Memory B cell (primary cell): ENCODE data around the gene GEMIN7.
"Not testable (repeated sequence)": the region's sequence is repeated elsewhere in the genome, so short reads cannot be mapped to it uniquely, and the experiment has no call there.

ENCODE experiments used
- ATAC-seq: fragments of 150-1000 bp; cut with Tn5 transposase; 2 replicates; pipeline ENCODE4 v1.10.0; 2021; ENCODE audit warnings: low read depth, mild to moderate bottlenecking, moderate library complexity
- DNase-seq, 2 donors: peaks; one replicate each; pipeline ENCODE4 v3.0.0; 2022; ENCODE audit warnings: low spot score in 2 of 2
- H3K27ac Mint-ChIP-seq: one replicate; pipeline ENCODE4 v1.8.0; 2022; ENCODE audit warnings: mild to moderate bottlenecking, moderate library complexity, mixed read lengths
- H3K27me3 Mint-ChIP-seq: one replicate; pipeline ENCODE4 v1.8.0; 2022; ENCODE audit warnings: mixed read lengths
- H3K36me3 Mint-ChIP-seq: one replicate; pipeline ENCODE4 v1.8.0; 2022; ENCODE audit warnings: mild to moderate bottlenecking, mixed read lengths
- H3K4me1 Mint-ChIP-seq: one replicate; pipeline ENCODE4 v1.8.0; 2022; ENCODE audit warnings: mixed read lengths
- H3K4me3 Mint-ChIP-seq: one replicate; pipeline ENCODE4 v1.8.0; 2022; ENCODE audit warnings: mild to moderate bottlenecking, moderate library complexity, mixed read lengths
- H3K9me3 Mint-ChIP-seq: one replicate; pipeline ENCODE4 v1.8.0; 2022; ENCODE audit warnings: mixed read lengths

Gene GEMIN7

DNA sequence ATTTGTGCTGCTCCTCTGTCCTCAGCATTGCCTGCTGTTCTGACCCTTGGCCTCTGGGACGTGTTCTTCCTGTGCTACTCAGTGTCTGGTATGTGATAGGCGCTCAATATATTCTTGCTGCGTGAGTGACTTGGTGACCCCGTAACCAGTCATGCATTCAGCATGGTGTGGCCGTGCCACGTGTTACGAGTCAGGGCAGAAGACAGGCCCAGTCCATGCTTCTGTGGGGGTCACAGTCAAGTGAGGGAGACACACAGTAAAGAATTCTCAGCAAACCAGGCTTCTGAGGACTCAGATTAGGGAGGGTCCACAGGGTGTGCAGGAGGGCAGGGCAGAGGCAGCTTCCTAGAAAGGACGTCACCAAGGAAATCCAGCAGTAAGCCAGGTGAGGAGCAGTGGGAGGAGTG, 21.8 kb downstream of the GEMIN7 start:
- H3K27ac Mint-ChIP-seq: no peak overlapping the region
- ATAC-seq (no peak), DNase-seq (no peak)
- peaks cover 2% of the 10 kb centered on the region for H3K36me3 Mint-ChIP-seq
- H3K9me3 Mint-ChIP-seq: no peaks in the 10 kb centered on the region
- no peaks in the 10 kb centered on the region for H3K27me3 Mint-ChIP-seq
- peaks cover 52% of the 10 kb centered on the region for H3K4me1 Mint-ChIP-seq
- no peak overlapping the region for H3K4me3 Mint-ChIP-seq

DNA sequence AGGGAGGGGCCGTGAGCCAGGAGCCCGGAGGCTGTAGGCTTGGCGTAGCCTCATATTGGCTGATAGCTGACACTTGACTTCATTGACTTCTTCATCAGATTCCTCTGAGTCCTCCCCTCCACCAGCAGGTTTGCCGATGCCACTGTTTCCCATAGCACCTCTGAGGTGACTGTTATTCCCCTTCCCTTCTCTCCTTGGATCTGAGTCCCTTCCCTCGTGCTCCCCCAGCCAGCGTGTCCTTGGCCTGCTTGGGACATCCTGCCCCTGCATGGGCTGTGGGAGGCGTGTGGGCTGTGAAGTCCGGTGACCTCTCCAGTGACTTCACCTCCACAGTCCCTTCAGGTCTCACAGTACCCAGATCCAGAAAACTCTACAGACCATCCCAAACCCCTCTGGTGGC, 22.7 kb downstream of the GEMIN7 start:
- peak overlapping the region; percentile 9 for H3K27ac Mint-ChIP-seq
- H3K4me3 Mint-ChIP-seq: no peak overlapping the region
- no peak for ATAC-seq
- no peak for DNase-seq
- H3K9me3 Mint-ChIP-seq: no peaks in the 10 kb centered on the region
- H3K27me3 Mint-ChIP-seq: no peaks in the 10 kb centered on the region
- H3K4me1 Mint-ChIP-seq: peaks cover 43% of the 10 kb centered on the region
- H3K36me3 Mint-ChIP-seq: no peaks in the 10 kb centered on the region

DNA sequence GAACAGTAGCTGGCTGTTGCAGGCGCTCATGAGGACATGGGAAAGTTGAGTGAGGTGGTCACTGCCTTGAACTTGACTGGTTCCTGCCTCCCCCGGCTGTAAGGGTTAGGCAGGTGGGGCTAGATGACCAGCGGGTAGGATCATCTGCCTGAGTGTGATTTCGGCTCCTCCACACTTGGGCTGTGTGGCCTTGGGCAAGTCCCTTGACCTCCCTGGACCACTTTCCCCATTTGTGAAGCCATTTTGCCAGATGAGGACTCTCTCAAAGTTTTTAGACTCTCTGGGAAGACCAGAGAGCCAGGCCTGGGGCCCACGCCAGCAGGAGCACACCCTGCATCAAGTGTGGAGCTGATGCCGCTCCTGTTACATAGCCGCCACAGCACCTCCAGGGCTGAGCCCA, 23.4 kb downstream of the GEMIN7 start:
- Mint-ChIP-seq H3K36me3 (no peaks in the 10 kb centered on the region), H3K4me1 (peaks cover 39% of the 10 kb centered on the region), H3K9me3 (no peaks in the 10 kb centered on the region), H3K4me3 (no peak overlapping the region), H3K27me3 (no peaks in the 10 kb centered on the region), H3K27ac (no peak overlapping the region)
- DNase-seq (no peak), ATAC-seq (no peak)

DNA sequence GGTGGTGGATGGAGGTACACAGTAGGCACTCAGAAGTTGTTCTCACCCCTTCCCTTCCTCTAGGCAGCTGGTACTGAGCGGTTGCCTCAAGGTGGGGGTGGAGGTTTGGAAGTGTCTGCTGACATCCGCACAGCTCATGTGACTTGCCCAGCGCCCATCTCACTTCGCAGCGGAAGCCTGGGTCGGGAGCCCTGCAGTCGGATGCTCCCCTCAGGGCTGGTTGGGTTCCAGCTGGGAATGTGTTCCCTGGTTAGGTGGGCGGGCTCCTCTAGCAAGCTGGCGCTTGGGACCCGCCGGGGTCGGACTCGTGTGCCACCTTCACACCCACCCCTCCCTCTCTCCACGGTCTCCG, 24.1 kb downstream of the GEMIN7 start:
- DNase-seq (peak in 1 of 2 donors; percentile 26), ATAC-seq (peak; percentile 88)
- Mint-ChIP-seq H3K27me3 (no peaks in the 10 kb centered on the region), H3K27ac (no peak overlapping the region), H3K4me3 (peak overlapping the region; percentile 70), H3K4me1 (peaks cover 36% of the 10 kb centered on the region), H3K9me3 (no peaks in the 10 kb centered on the region), H3K36me3 (no peaks in the 10 kb centered on the region)

DNA sequence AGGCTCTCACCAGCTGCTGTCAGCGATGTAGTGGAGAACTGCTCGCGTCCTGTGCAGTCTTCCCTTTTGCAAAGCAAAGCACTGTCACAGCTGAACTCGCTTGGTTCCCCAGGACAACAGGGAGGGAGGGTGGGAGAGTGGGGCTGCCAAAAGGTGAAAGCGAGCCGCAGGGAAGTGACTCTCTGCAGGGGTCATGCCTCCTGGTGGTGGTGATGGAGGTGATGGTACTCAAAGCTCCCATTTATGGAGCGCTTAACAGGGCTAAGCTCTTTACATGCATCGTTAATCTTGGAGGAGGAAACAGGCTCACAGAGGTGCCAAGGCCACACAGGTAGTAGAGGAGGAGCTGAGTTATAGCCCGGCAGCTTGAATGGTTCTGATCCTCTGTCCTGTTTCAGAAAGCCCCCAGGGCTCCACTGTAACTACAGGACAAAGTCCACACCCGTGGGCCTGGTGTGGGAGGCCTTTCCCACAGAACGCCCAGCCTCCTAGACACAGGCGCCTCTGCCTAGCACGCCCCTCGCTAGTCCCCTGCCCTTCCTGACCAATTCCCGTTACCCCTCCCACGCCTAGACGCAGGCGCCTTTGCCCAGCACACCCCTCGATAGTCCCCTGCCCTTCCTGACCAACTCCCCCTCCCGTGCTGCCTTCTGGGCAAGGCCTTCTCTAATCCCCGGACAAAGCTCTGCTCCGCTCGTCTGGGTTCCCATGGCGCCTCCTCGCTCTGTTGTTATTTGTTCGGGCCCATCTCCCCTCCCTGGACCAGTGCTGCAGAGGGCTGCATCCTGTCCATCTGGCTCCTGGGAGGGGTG, 24.7 kb downstream of the GEMIN7 start:
- no peaks in the 10 kb centered on the region for H3K36me3 Mint-ChIP-seq
- peak; percentile 61 for ATAC-seq
- no peak for DNase-seq
- H3K27me3 Mint-ChIP-seq: no peaks in the 10 kb centered on the region
- peaks cover 36% of the 10 kb centered on the region for H3K4me1 Mint-ChIP-seq
- H3K9me3 Mint-ChIP-seq: no peaks in the 10 kb centered on the region
- H3K4me3 Mint-ChIP-seq: peak overlapping the region; percentile 70
- H3K27ac Mint-ChIP-seq: peak overlapping the region; percentile 73

DNA sequence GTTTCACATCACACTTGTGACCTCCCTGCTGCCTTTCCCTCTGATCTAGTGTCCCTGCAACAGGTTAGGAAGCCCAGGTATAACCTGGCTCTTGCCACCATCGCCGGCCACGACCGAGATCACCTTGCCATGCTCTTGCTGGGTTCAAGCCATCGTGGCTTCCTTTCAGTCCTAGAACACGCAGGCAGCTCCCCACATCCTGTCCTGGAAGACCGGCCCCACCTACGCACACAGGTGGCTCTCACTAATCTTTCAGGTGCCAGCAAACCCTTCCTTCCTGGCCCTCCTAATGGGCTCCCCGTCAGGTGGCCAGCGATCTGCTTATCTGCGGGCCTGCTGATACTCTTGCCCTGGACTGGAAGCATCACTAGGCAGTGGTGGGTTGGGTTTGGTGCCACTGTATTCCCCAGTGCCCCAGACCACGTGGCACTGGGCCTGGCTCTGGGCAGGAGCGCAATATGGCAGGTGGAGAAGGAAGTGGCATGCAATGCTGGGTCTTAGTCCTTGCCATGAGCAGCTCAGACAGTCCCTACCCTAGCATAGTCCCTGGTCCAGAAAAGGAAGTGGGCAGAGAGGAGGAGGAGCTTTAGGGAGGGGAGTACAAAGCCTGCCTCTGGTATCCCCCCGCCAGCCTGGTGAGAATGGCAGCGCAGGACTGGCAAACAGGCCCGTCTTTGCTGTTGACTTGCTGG, 25.7 kb downstream of the GEMIN7 start:
- no peaks in the 10 kb centered on the region for H3K27me3 Mint-ChIP-seq
- H3K4me1 Mint-ChIP-seq: peaks cover 32% of the 10 kb centered on the region
- DNase-seq (no peak), ATAC-seq (no peak)
- H3K27ac Mint-ChIP-seq: peak overlapping the region; percentile 73
- H3K9me3 Mint-ChIP-seq: no peaks in the 10 kb centered on the region
- H3K36me3 Mint-ChIP-seq: no peaks in the 10 kb centered on the region
- peak overlapping the region; percentile 36 for H3K4me3 Mint-ChIP-seq

DNA sequence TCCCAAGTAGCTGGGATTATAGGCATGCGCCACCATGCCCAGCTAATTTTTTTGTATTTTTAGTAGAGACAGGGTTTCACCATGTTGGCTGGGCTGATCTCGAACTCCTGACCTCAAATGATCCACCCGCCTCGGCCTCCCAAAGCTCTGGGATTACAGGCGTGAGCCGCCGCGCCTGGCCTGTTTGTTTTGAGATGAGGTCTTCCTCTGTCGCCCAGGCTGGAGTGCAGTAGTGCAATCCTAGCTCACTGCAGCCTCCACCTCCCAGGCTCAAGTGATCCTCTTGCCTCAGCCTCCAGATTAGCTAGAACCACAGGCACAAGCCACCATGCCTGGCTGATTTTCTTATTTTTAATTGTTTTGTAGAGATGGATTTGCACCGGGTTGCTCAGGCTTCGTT, 27.3 kb downstream of the GEMIN7 start:
- H3K27ac Mint-ChIP-seq, DNase-seq, H3K4me3 Mint-ChIP-seq, H3K36me3 Mint-ChIP-seq, H3K9me3 Mint-ChIP-seq, ATAC-seq, H3K27me3 Mint-ChIP-seq: not testable (repeated sequence)
- H3K4me1 Mint-ChIP-seq: peaks cover 24% of the 10 kb centered on the region

DNA sequence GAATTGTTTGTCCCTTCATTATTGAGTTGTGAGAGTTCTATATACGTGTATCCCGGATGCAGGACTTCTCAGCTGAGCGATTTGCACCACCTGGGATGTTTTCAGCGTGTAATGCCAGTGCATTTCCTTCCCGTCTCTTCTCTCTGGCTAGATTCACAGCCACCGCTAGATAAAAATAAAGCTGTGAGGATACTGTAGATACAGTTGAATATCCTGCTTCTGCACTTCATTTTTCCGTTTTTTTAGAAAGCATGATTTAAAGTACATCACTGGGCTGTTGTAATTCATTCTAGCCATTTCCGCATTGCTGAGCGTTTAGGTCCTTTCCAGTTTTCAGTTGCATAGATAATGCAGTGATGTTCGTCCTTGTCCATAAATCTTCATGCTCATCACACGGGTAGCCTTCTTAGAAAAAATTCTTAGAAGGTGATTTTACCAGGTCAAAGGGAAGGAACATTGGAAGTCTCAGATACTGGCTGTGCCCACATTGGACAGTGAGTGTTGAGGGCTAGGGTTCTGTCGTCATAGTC, 28.6 kb downstream of the GEMIN7 start:
- Mint-ChIP-seq H3K4me1 (peaks cover 26% of the 10 kb centered on the region), H3K36me3 (no peaks in the 10 kb centered on the region), H3K27me3 (no peaks in the 10 kb centered on the region), H3K4me3 (no peak overlapping the region), H3K27ac (no peak overlapping the region), H3K9me3 (no peaks in the 10 kb centered on the region)
- ATAC-seq (no peak), DNase-seq (no peak)

DNA sequence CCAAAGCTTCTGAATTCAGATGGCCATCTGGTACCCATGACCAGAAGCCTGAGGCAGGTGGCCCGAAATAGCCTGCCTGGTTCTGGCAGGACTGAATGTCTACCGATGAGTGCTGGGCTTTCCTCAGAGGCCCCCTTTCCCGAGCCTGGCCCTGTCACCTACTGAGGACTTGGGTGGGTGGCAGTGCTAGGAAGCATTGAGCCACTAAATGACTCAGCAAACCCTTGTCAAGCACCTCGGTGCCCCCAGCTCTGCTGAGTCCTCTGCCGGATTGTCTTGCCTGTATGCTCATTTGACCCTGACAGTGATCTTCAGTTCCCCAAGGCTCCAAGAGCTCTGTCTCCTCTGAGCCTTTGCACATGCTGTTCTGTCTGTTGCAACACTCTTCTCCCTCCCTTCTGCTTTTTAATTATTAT, 31.8 kb downstream of the GEMIN7 start:
- H3K4me1 Mint-ChIP-seq: peaks cover 12% of the 10 kb centered on the region
- no peaks in the 10 kb centered on the region for H3K9me3 Mint-ChIP-seq
- DNase-seq: no peak
- ATAC-seq: no peak
- H3K36me3 Mint-ChIP-seq: no peaks in the 10 kb centered on the region
- no peaks in the 10 kb centered on the region for H3K27me3 Mint-ChIP-seq
- no peak overlapping the region for H3K27ac Mint-ChIP-seq
- no peak overlapping the region for H3K4me3 Mint-ChIP-seq

DNA sequence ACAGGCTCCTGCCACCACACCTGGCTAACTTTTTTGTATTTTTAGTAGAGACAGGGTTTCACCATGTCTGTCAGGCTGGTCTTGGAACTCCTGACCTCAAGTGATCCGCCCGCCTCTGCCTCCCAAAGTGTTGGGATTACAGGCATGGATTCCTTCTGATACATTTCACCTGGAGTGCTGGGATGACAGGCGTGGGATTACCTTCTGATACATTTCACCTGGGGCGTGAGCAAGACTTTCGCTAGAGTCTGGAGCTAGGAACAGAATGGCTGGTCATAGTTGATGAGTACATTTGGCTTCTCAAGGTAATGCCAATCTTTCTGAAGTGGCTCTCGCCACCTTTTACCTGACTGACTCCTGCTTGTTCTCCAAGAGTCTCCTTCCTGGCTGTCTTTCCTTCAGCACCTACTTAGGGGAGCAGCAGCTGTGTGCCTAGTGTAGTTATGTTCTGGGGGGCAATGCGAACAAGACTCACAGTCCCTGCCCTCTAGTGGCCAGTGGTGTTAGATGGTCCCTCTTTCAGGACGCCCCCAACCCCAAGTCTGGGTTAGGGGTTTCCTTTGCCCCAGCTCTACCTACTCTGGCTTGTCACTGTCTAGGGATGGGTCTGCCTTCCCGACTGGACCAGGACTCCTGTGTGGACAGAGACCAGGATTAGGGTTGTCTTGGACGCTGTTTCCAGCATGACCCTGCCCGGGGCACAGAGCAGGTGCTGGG, 33.2 kb downstream of the GEMIN7 start:
- no peak overlapping the region for H3K27ac Mint-ChIP-seq
- H3K9me3 Mint-ChIP-seq: no peaks in the 10 kb centered on the region
- peaks cover 19% of the 10 kb centered on the region for H3K4me1 Mint-ChIP-seq

DNA sequence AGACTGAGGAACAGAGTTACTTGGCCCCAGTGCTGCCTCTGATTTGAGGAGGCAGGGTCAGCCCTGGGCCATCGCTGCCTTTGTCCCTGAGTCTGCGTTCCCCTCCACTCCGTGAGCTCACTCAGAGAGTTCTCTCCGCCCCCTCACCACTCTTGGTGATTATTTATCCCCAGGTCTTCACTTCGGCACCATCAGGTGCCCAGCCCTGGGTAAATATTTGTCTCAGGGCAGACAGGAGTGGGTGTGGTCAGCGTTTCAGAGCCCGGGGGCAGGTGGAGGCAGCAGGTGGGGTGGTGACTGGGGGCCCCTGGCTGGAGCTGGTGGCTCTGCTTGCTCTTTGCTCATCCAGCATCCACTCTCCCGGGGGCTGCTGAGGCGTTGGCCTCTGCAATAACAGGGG, 34.6 kb downstream of the GEMIN7 start:
- H3K4me1 Mint-ChIP-seq: peaks cover 26% of the 10 kb centered on the region
- no peak for ATAC-seq

More for the DNA sequence above, 33.2 kb downstream of the GEMIN7 start:
- Mint-ChIP-seq H3K36me3 (no peaks in the 10 kb centered on the region), H3K4me3 (no peak overlapping the region), H3K27me3 (no peaks in the 10 kb centered on the region)
- DNase-seq: no peak
- ATAC-seq: no peak

DNA sequence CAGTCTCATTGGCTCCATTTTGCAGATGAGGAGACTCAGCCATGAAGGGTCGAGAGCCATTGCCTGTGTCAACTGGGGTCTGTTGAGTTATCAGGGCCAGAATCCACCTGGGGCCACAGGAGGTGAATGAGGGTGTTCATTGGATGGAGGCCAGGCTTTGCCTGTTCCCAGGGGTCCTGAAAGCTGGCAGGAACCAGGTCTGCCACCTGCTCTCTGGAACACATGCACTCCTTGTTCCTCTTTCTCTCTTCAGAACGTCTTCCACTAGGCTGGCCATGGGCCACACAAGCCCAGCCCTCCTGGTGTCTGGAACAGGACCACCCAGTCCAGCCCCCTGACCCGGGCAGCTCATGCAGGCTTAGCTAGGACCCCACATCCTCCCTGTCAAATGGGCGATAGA, 35.1 kb downstream of the GEMIN7 start:
- Mint-ChIP-seq H3K4me3 (no peak overlapping the region), H3K4me1 (peaks cover 29% of the 10 kb centered on the region), H3K36me3 (no peaks in the 10 kb centered on the region), H3K27ac (no peak overlapping the region), H3K9me3 (no peaks in the 10 kb centered on the region), H3K27me3 (no peaks in the 10 kb centered on the region)
- DNase-seq (no peak), ATAC-seq (no peak)

More for the DNA sequence above, 34.6 kb downstream of the GEMIN7 start:
- H3K27ac Mint-ChIP-seq: no peak overlapping the region
- no peak for DNase-seq
- H3K36me3 Mint-ChIP-seq: no peaks in the 10 kb centered on the region
- H3K27me3 Mint-ChIP-seq: no peaks in the 10 kb centered on the region
- no peaks in the 10 kb centered on the region for H3K9me3 Mint-ChIP-seq
- H3K4me3 Mint-ChIP-seq: no peak overlapping the region

DNA sequence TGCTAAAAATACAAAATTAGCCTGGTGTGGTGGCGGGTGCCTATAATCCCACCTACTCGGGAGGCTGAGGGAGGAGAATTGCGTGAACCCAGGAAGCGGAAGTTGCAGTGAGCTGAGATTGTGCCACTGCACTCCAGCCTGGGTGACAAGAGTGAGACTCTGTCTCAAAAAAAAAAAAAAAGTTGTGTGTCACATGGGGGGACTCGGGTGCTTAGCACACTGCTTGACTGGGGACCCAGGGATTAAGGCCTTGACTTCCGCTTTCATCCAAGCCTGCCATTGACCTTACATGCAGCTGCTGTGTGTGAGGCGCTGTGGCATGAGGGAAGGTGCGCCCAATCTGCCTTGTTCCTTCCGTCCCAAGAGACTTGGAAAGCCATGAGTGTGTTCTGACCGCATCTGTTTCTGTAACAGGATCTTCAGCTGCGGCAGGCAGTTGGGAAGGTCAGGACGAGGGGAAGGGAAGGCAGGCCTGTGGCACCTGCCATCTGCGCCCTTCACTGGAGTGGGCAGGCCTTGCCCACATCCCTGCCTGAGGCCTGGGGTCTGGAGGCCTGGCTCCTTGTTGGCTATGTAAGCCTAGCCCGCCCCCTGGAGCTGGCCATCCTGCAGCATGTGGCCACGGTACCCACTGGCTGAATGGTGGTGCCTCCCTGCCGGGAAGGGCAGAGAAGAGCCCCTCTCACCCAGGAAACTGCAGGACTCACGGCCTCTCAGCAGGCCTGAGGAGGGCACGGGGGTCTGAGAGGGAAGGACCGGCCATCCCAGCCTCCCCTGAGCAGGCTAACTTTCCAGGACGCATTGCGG, 37.0 kb downstream of the GEMIN7 start:
- DNase-seq (no peak), ATAC-seq (no peak)
- no peaks in the 10 kb centered on the region for H3K27me3 Mint-ChIP-seq
- H3K27ac Mint-ChIP-seq: no peak overlapping the region
- no peaks in the 10 kb centered on the region for H3K36me3 Mint-ChIP-seq
- no peak overlapping the region for H3K4me3 Mint-ChIP-seq
- peaks cover 34% of the 10 kb centered on the region for H3K4me1 Mint-ChIP-seq
- H3K9me3 Mint-ChIP-seq: no peaks in the 10 kb centered on the region
